ENCODE measurements around the gene ZNF396. TPM values are rescaled to one million over a fixed set of nuclear protein-coding genes. Genes with fewer than 3 reads are reported as not detected.

ZNF396 gene
- 0.19 and 0.26 TPM in 2 replicates for total RNA-seq

DNA sequence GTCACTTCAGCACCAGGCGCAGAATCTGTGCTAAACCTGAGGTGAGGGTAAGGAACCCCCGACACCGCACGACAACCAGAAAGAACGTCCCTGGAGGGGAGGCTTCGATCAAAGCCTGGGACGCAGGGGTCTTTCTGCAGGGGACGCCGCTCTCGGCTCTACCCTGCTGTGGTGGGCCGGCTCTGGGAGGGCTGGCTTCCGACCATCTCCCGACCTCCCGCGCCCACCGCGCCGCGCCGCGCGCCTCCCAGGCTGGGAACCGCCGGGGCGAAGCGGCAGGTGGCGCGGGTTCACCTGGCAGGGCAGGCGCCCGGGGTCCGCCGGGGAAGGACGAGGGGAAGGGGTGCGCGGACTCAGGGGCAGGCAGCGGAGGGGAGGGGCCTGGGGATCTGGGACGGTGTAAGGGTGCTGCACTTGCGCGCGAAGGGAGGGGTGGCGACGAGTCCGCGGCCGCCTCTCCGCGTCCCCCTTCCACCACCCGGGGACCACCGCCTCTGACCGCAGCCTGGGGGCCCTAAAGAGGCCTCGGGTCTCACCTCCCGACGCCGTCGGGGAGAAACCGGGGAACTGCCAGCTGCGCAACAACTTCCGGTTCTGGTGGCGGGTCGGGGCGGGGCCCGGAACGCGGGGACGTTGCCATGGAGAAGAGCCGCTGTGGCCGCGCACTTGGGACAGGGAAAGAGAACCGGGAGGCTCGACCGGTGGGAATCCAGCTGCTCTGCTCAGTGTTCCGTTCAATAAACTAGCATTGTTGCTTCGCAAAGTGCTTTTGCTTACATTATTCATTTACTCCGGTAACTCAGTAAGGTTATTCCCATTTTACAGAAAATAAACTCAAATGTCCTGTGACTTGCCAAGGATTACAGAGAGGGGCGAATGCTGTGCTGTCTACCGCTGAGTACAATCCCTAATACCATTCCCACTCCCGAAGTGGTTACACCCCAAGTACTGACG lies at the start of gene ZNF396:
TSS of gene ZNF396 (minus strand) at position 596 of the 954 bp plus-strand sequence. CDS start 3,045 bp downstream, outside the sequence.
- Mint-ChIP-seq H3K36me3 (ENCODE audit: low read depth) (no peaks in the 10 kb centered on the region), H3K27ac (peak within 1 kb of the TSS; percentile 41), H3K9me3 (no peaks in the 10 kb centered on the region), H3K4me1 (peaks cover 2% of the 10 kb centered on the region), H3K27me3 (peaks cover 26% of the 10 kb centered on the region), H3K4me3 (peak within 1 kb of the TSS; percentile 75)
- peak; percentile 92 for DNase-seq
- intact Hi-C loops (cut with micrococcal nuclease) = loop anchor here (1.0 to 2.0 kb wide), 2 partner anchors 32 to 595 kb away; partner anchors contain the start of genes RMP24 and ZNF24

- Mint-ChIP-seq H3K4me3 (no peak overlapping the region), H3K9me3 (no peaks in the 10 kb centered on the region), H3K27me3 (no peaks in the 10 kb centered on the region), H3K4me1 (no peaks in the 10 kb centered on the region), H3K36me3 (ENCODE audit: low read depth) (no peaks in the 10 kb centered on the region), H3K27ac (no peak overlapping the region)
- no peak for DNase-seq
- intact Hi-C loops (cut with micrococcal nuclease) = no loop called here
These were observed 49.6 kb upstream of the ZNF396 start for GRCh38 chr18:35426786-35427185.

- H3K27me3 Mint-ChIP-seq = no peaks in the 10 kb centered on the region
- H3K36me3 Mint-ChIP-seq (ENCODE audit: low read depth) = no peaks in the 10 kb centered on the region
- no peaks in the 10 kb centered on the region for H3K9me3 Mint-ChIP-seq
- intact Hi-C loops (cut with micrococcal nuclease) = no loop called here
- DNase-seq = peak; percentile 25
- no peaks in the 10 kb centered on the region for H3K4me1 Mint-ChIP-seq
- H3K27ac Mint-ChIP-seq = no peak overlapping the region
- H3K4me3 Mint-ChIP-seq = no peak overlapping the region
These were observed 47.2 kb upstream of the ZNF396 start for GRCh38 chr18:35424356-35424755.

GRCh38 chr18:35422237-35422636 lies 45.1 kb upstream of the ZNF396 start:
- H3K4me1 Mint-ChIP-seq = no peaks in the 10 kb centered on the region
- DNase-seq = no peak
- H3K9me3 Mint-ChIP-seq = peaks cover 12% of the 10 kb centered on the region
- no peaks in the 10 kb centered on the region for H3K36me3 Mint-ChIP-seq (ENCODE audit: low read depth)
- H3K27ac Mint-ChIP-seq = no peak overlapping the region
- intact Hi-C loops (cut with micrococcal nuclease) = no loop called here
- no peaks in the 10 kb centered on the region for H3K27me3 Mint-ChIP-seq
- H3K4me3 Mint-ChIP-seq = no peak overlapping the region

GRCh38 chr18:35418610-35419009 lies 41.5 kb upstream of the ZNF396 start:
- H3K4me1 Mint-ChIP-seq = peaks cover 13% of the 10 kb centered on the region
- no peak for DNase-seq
- no peak overlapping the region for H3K27ac Mint-ChIP-seq
- intact Hi-C loops (cut with micrococcal nuclease) = loop anchor here (5.0 kb wide), 1 partner anchor 64 kb away; no protein-coding TSS in a partner anchor
- H3K4me3 Mint-ChIP-seq = no peak overlapping the region
- no peaks in the 10 kb centered on the region for H3K27me3 Mint-ChIP-seq
- peaks cover 15% of the 10 kb centered on the region for H3K9me3 Mint-ChIP-seq
- H3K36me3 Mint-ChIP-seq (ENCODE audit: low read depth) = no peaks in the 10 kb centered on the region

DNA sequence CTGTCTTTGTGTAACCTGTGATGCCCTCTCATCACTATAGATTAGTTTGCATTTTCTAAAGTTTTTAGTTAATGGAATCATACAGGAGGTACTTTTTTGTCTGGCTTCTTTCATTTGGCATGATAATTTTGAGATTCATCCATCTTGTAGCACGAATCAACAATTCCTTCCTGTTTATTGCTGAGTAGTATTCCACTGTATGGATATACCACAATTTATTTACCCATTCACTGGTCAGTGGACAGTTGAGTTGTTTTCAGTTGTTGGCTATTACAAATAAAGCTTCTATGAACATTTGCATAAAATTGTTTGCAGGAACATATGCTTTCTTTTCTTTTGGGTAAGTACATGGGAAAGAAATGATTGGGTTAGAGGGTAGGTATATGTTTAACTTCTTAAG lies 40.1 kb upstream of the ZNF396 start:
- no peaks in the 10 kb centered on the region for H3K27me3 Mint-ChIP-seq
- H3K36me3 Mint-ChIP-seq (ENCODE audit: low read depth) = no peaks in the 10 kb centered on the region
- no peak for DNase-seq
- H3K27ac Mint-ChIP-seq = no peak overlapping the region
- intact Hi-C loops (cut with micrococcal nuclease) = loop anchor here (2.0 to 5.0 kb wide), 2 partner anchors 65 to 556 kb away; partner anchors contain the start of gene RMP24
- peaks cover 21% of the 10 kb centered on the region for H3K4me1 Mint-ChIP-seq
- H3K4me3 Mint-ChIP-seq = no peak overlapping the region
- peaks cover 15% of the 10 kb centered on the region for H3K9me3 Mint-ChIP-seq

- peaks cover 22% of the 10 kb centered on the region for H3K4me1 Mint-ChIP-seq
- intact Hi-C loops (cut with micrococcal nuclease) = loop anchor here (2.0 to 5.0 kb wide), 2 partner anchors 67 to 557 kb away; partner anchors contain the start of gene RMP24
- no peak for DNase-seq
- peaks cover 15% of the 10 kb centered on the region for H3K9me3 Mint-ChIP-seq
- peak overlapping the region; percentile 6 for H3K27ac Mint-ChIP-seq
- H3K36me3 Mint-ChIP-seq (ENCODE audit: low read depth) = no peaks in the 10 kb centered on the region
- peak overlapping the region; percentile 14 for H3K4me3 Mint-ChIP-seq
- no peaks in the 10 kb centered on the region for H3K27me3 Mint-ChIP-seq
These were observed 38.5 kb upstream of the ZNF396 start for GRCh38 chr18:35415511-35416073.

DNA sequence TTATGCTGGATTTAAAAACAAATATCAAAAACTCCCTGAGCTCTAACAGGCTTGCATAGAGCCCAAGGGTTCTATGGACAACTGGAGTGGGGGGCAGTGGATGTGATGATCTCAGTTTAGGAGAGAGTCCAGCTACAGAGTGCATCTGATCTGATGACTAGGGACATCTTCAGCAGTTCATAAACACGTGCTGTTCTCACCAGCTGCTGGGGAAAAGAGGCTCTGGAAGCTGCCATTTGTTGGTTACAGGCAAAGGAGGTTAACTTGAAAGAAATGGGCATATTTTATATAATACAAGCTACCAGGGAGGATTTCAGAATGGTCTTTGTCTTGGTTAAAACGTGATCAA lies 36.0 kb upstream of the ZNF396 start:
- peaks cover 8% of the 10 kb centered on the region for H3K9me3 Mint-ChIP-seq
- intact Hi-C loops (cut with micrococcal nuclease) = no loop called here
- H3K4me1 Mint-ChIP-seq = peaks cover 27% of the 10 kb centered on the region
- H3K27ac Mint-ChIP-seq = no peak overlapping the region
- no peaks in the 10 kb centered on the region for H3K36me3 Mint-ChIP-seq (ENCODE audit: low read depth)
- no peak for DNase-seq
- H3K4me3 Mint-ChIP-seq = no peak overlapping the region
- H3K27me3 Mint-ChIP-seq = no peaks in the 10 kb centered on the region

DNA sequence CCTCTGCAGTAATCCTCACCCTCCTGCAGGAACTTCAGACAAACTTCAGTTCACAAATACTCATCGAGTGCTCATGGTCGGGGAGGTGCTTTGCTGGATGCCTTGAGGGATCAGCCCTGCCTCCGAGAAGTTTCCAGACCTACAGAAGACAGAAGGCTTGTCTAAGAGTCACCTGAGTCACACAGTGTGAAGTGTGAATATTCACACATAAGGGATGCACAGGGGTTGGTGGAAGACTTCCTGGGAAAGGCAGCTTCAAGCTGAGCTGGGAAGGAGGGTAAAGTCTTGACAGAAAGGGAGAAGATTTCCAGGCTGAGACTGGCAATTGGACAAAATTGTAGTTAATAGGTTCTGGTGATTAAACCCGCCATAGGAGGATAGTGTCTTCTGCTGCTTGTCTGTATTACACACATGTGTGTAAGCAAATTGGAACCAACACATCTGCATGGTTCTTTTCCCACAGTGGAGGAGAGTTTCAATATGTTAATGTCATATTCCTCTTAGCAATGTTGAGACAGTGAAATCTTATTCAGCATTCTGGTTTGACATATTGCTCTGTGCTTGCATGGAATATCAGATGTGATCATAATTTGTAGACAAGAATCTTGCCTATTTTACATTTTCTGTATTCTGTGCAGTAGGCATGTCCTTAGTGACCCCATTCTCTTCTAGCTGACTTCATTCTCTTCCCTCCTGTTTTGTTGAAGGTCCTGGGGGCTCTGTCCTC lies 34.7 kb upstream of the ZNF396 start:
- no peaks in the 10 kb centered on the region for H3K36me3 Mint-ChIP-seq (ENCODE audit: low read depth)
- no peaks in the 10 kb centered on the region for H3K27me3 Mint-ChIP-seq
- no peak overlapping the region for H3K27ac Mint-ChIP-seq
- no peak for DNase-seq
- intact Hi-C loops (cut with micrococcal nuclease) = no loop called here
- no peak overlapping the region for H3K4me3 Mint-ChIP-seq
- H3K4me1 Mint-ChIP-seq = peaks cover 27% of the 10 kb centered on the region
- H3K9me3 Mint-ChIP-seq = no peaks in the 10 kb centered on the region

DNA sequence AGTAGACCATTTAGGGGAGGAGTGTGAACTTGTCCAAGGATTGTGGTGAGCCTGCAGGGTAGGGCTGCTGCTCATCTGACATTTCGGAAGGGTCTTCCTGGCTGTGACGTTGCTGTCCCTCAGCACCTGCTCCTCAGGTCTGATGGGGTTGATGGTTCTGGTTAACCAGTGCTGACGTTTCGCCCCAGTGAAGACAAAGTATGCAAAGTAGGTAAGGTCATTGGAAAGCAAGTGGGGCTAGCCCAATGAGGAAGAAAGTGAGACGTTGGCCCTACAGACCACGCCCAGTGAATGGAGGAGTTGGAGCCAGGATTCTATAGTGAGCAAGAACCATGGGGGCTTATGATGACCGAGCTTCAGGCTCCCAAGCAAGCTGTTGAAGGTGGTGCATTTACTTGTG lies 33.4 kb upstream of the ZNF396 start:
- no peaks in the 10 kb centered on the region for H3K36me3 Mint-ChIP-seq (ENCODE audit: low read depth)
- no peak overlapping the region for H3K4me3 Mint-ChIP-seq
- intact Hi-C loops (cut with micrococcal nuclease) = no loop called here
- no peak overlapping the region for H3K27ac Mint-ChIP-seq
- H3K27me3 Mint-ChIP-seq = no peaks in the 10 kb centered on the region
- H3K9me3 Mint-ChIP-seq = no peaks in the 10 kb centered on the region
- DNase-seq = no peak
- H3K4me1 Mint-ChIP-seq = peaks cover 19% of the 10 kb centered on the region

- peaks cover 14% of the 10 kb centered on the region for H3K4me1 Mint-ChIP-seq
- no peaks in the 10 kb centered on the region for H3K9me3 Mint-ChIP-seq
- H3K4me3 Mint-ChIP-seq = no peak overlapping the region
- peaks cover 3% of the 10 kb centered on the region for H3K27me3 Mint-ChIP-seq
- intact Hi-C loops (cut with micrococcal nuclease) = loop anchor here (2.0 to 5.0 kb wide), 4 partner anchors 87 to 542 kb away; partner anchors contain the start of genes GALNT1 and INO80C
- DNase-seq = no peak
- no peaks in the 10 kb centered on the region for H3K36me3 Mint-ChIP-seq (ENCODE audit: low read depth)
- H3K27ac Mint-ChIP-seq = no peak overlapping the region
These were observed 32.8 kb upstream of the ZNF396 start for GRCh38 chr18:35409911-35410310.

DNA sequence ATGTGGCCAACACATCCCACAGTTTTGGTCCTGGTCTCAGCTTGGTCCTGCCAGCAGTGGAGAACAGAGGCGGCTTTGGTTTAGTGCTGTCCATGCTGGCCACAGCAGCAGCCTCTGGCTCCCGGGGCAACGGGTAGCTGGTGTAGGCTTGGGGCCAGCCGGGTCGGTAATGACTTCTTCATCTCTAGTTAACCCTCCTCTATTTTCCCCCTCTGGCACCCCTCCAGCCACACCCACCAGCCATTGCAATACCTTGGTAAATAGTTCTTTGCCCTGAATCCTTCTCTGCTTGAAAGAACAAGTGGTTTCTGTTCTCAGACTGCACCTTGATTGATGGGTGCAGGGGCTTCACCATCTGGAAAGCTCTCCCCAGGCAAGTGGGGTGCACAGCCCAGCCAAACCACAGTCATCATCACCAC lies 31.7 kb upstream of the ZNF396 start:
- Mint-ChIP-seq H3K4me1 (peaks cover 13% of the 10 kb centered on the region), H3K27ac (no peak overlapping the region), H3K36me3 (ENCODE audit: low read depth) (no peaks in the 10 kb centered on the region), H3K27me3 (peaks cover 3% of the 10 kb centered on the region), H3K9me3 (no peaks in the 10 kb centered on the region), H3K4me3 (no peak overlapping the region)
- intact Hi-C loops (cut with micrococcal nuclease) = loop anchor here (2.0 to 5.0 kb wide), 4 partner anchors 88 to 543 kb away; partner anchors contain the start of genes GALNT1 and INO80C
- DNase-seq = no peak

- peak; percentile 83 for DNase-seq
- no peaks in the 10 kb centered on the region for H3K36me3 Mint-ChIP-seq (ENCODE audit: low read depth)
- H3K27ac Mint-ChIP-seq = no peak overlapping the region
- no peaks in the 10 kb centered on the region for H3K9me3 Mint-ChIP-seq
- H3K4me1 Mint-ChIP-seq = peaks cover 12% of the 10 kb centered on the region
- no peak overlapping the region for H3K4me3 Mint-ChIP-seq
- peaks cover 5% of the 10 kb centered on the region for H3K27me3 Mint-ChIP-seq
- intact Hi-C loops (cut with micrococcal nuclease) = loop anchor here (2.0 to 5.0 kb wide), 4 partner anchors 89 to 544 kb away; partner anchors contain the start of genes GALNT1 and INO80C
These were observed 30.8 kb upstream of the ZNF396 start for GRCh38 chr18:35407871-35408481.

Measured in activated CD4-positive, alpha-beta T cell treated with anti-CD3 and anti-CD28 coated beads, Interleukin-2, amount 10 ng/mL, durations not matched to agents 24 days and 14 days (primary cell).